GM18498 (cell line): ENCODE data around the gene HEBP1.

Experiments used
- ATAC-seq: cut with Tn5 transposase; IDR thresholded peaks from one replicate; pipeline ENCODE4 v1.9.1; 2021; ENCODE audit warnings: mild to moderate bottlenecking, moderate library complexity; ENCODE audit not compliant: unreplicated experiment

The HEBP1 gene

DNA sequence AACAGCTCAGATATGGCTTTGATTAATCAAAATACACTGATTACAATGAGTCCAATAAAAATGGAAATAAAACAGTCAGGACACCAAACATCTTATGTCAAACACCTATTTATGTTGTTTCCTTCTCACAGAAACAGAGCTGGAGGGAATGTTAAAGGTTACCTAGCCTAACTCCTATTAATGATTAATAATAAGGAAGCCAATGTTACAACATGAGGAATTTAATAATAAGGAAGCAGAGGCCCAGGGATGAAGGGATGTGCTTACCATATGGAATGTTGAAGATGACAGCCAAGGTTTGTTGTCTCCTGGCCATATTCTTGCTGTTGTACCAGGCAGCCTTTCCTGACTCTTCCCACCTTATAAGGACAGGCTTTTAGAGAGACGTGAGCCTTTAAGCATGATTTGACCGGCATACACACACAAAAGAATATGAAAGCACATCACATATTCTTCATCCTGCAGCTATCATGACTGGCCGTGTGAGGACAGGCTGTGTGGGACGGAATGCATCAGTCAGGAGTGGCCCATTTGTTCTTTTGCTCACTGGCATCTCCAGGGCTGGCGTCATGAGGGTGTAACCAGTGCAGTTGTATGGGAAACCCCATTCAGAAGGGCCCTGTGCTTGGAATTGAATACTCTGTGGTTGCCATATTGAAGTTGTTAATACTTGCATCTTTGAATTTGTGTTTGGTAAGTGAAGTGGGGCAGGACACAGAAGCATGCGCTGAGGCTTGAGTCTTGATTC, 45.0 kb downstream of the HEBP1 start:
- ATAC-seq = no peak

GRCh38 chr12:12954356-12954755, 45.7 kb downstream of the HEBP1 start:
- no peak for ATAC-seq

DNA sequence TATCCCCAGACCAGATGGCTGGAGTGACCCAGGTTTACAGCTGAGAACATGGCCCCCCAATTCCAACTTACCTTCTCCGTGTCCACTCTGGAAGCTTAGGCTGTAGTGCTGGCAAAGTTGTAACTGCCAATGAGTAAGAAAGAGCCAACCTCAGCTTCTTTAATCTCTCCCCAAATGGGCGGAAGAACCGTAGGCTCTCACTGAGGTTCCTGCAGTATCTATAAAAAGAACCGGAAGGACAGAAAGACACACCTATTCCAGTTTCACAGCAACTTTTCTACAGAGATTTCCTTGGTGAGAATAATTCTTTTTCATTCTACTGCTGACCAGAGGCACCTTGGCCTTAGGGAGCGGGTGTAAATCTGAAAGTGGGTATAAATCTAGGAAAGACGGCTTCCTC, 48.0 kb downstream of the HEBP1 start, which contains the start of gene GPRC5D:
TSS of gene GPRC5D (minus strand) at position 135 of the 400 bp plus-strand sequence. CDS start 1,786 bp downstream, outside the sequence.
- ATAC-seq = no peak

- ATAC-seq = no peak
Observed at GRCh38 chr12:12951504-12951903, 48.6 kb downstream of the HEBP1 start.

- ATAC-seq = no peak
Observed at GRCh38 chr12:12947902-12948301, 52.2 kb downstream of the HEBP1 start.

DNA sequence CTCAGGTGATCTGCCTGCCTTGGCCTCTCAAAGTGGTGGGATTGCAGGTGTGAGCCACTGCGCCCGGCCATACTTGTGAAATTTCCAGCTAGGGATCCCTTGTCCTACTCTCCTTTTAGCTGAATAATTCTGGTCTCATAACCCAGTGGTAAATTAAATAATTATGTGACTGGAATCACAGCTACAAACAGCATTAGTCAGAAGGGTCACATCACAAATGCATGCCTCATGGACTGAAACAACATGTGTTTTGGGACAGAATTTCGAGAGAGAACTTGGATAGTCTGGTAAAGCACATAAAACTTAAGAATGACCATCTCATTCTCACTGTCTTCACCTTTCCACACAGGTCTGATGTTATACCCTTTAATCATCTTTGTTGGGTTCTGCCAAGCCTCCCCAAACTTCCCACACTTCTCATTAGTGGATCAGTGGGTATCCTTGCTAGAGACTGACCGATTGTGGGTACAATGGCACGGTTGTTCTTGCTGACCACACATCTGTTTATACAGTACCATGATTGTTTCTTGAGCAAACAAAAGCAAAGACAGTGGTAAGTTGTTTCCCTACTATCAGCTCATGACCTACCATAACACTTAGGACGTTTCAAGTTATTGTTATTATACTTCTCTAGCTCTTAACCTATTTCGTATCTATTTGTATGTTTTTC, 53.2 kb downstream of the HEBP1 start:
- ATAC-seq = no peak

DNA sequence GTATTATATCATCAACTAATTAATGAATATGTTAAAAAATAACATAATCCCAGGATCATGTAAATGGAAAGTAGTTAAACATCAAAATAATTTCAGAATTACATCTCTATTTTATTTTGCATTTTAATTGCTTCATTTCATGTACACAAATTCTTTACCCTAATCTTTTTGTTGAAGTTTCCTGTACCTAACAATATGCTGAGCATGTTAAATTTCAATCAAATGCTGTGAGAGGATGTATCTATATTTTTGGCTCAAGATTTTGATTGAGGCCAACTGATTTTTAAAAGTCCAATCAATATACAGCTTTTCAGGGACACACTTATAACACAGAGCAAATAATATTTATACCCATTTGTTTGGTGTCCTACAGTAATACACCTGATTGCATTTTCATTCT, 54.5 kb downstream of the HEBP1 start:
- no peak for ATAC-seq

DNA sequence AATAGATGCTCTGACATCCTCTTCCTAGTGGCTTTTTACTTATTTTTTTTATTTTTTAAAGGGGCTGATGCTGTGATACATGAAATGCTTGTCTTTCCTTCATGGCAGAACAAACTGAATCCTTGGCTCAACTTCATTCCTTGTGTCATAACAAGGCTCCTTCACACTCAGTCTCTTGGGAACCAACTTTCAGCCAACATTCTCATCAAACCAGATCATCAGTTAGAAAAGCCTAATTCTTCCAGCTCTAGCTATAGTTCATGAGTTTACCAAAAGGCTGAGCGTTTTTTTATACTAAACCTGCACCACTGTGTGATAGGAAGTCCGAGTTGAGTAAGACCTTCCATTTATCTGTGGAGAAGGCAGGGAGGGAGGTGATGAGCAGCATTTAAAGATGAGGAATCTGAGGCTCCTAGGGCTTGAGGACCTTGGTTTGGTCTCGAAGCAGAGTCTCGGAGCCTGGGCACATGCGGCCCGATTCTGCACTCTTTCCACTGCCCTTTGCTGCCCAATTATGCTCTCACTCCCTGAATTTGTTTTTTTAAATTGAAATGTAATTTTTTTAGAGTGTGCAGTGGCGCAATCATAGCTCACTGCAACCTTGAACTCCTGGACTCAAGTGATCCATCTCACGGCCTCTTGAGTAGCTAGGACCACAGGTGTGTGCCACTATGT, 56.3 kb downstream of the HEBP1 start:
- no peak for ATAC-seq

DNA sequence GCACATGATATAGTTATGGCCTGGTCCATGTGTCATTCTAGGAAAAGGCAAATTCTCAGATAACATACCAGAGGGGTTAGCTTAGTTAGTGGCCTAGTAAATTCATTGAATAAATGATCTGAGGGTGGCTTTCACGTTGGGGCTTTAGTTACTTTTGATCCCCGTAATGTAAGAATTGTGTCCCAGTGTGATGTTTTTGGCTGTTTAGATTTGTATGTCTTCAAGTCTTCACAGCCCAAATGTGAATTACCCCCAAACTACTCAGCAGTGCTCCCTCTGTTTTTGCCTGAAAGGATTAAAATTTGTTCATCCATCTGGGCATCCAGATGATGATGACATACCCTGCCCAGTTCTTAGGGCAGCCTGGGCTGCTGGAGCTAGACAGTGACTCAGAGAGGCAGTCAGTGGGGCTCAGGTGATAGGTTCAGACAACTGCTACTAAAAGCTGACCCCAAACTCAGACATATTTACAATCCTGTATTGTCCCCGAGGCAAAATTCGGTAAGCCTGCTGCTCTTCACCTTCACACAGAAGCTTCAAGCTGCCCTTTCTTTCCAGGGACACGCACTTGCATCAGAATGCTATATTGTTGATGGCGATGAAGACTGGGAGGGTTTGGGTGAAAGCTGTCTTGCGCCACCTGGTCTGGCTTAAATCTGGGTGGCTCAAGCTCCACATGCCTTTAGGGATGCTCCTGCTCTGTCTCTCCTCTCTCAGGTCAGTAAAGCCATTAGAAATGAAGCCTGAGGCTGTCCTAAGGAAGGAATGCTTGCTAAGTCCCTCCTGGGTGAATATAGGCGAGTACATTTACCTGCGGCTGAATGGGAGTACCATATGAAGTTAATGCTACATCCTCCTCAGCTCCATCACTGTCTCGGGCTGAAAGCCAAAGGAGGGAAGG, 58.4 kb downstream of the HEBP1 start:
- no peak for ATAC-seq

- ATAC-seq = no peak
Observed at GRCh38 chr12:12939888-12940287, 60.2 kb downstream of the HEBP1 start.

- no peak for ATAC-seq
Observed at GRCh38 chr12:12938541-12938940, 61.5 kb downstream of the HEBP1 start.

GRCh38 chr12:12936983-12937491, 63.0 kb downstream of the HEBP1 start:
- no peak for ATAC-seq

DNA sequence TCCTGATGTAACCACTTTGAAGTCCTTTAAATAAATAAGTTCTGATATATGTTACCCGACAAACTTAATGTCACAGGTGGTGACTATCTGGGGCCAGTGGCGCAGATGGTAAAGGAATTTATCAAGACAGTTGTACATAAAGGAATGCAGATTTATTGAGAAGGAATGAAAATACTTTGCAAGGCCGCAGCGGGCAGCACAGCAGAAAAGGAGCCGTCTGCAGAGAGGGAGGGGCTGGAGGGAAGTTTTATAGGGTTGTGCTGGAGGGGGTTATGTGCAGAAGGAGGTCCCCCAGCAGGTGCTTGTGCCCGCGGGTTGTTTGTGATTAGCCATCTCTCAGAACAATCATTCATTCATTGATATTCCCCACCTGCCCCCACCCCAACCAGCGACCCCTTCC, 65.5 kb downstream of the HEBP1 start:
- no peak for ATAC-seq

DNA sequence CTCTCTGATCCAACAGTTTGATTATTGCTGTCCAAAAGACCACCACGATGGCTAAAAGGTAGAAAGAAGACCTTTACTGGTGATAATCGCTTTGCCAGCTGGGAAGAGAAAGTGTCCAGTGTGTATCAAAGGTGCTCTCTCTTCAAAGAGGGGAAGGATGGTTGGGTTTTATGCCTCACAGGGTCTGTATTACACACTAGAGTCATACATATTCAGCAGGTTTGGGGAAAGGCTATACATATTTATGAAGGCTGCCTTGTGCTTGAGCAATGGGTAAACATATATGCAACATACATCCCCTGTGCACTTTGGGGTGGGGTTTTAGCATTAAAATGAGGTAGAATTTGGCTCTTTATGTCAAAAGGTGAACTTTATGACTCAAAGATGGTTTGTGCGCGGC, 66.3 kb downstream of the HEBP1 start:
- no peak for ATAC-seq

DNA sequence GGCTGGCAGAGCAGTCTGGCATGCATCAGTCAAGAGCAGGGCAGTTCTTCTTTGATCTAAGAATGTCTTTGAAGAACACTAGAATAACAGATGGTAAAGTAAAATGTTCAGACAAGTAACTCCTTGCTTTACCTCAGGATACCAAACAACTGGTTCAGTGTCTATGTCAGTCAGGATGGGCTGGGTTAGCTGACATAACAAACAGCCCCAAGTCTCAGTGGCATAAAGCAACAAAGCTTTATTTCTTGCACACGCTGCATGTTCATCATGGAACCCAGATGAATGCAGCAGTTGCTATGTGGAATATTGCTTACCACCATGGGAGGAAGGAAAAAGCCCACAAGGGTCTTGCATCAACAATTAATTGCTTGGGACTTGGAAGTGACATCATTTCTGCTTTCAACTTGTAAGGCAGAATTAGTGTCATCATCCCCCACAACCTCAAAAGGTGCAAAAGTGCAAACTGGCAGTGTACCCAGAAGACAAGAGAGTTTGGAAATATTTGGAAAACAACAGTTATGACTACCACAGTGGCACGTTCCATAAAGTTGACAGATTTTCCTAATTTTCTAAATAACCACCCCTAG, 69.3 kb downstream of the HEBP1 start:
- no peak for ATAC-seq

DNA sequence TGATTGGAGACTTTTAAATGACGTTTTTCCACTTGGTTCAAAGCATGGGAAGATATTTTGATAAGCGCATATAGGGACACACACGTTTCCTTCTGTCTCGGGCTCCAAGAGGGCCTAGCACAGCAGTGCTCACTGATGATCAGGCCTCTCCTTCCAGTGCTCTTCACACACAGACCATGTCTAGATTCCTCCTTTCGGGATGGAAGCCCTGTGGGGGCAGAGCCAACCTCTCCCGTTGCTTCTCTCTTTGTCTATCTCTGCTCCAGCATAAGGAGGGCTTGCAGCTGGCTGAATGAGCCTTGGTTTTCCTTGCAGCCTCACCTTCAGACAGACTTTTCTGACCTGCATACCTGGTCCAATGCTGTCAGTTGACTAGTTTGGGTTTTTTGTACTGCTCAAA, 70.4 kb downstream of the HEBP1 start:
- no peak for ATAC-seq

DNA sequence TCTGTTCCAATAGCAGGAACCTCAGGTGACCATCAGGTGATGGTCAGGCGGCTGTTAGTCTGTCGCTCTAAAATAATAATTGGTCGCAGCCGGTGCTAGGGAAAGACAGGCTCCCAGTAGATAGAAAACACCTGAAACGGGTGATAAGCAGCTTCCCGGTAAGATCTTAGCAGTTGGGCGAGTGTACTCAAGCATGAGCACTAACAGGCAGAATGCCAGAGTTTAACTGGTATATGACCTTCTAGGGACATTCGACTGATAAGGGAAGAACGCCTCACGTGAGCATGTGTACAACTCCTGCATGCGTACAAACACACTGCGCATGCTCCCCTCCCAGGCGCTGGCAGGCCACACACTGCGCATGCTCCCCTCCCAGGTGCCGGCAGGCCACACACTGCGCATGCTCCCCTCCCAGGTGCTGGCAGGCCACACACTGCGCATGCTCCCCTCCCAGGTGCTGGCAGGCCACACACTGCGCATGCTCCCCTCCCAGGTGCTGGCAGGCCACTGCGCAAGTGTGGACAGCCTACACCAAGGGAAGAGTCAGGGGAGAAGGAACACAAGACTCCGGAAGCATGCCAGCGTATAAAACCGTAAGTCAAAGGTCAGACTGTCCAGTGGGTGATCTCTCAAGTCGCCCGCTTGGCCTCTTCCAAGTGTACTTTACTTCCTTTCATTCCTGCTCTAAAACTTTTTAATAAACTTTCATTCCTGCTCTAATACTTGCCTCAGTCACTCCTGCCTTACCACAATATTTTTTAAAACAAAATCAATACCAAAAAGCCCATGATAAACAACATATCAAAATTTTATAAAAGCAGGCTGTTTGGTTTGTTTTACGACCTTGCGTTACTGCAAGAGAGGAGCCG, 72.6 kb downstream of the HEBP1 start:
- ATAC-seq = no peak

- ATAC-seq = no peak
Observed at GRCh38 chr12:12926571-12927071, 73.4 kb downstream of the HEBP1 start.

GRCh38 chr12:12925388-12925787, 74.7 kb downstream of the HEBP1 start:
- ATAC-seq = no peak
